ENCODE results near the gene EFCAB10. TPM values are rescaled to one million over a fixed set of nuclear protein-coding genes. Genes with fewer than 3 reads are reported as not detected.
"Not testable (repeated sequence)": the region's sequence is repeated elsewhere in the genome, so short reads cannot be mapped to it uniquely, and the experiment has no call there.

Gene EFCAB10
- total RNA-seq, 1 donor from 2014 or later: not detected

GRCh38 chr7:105521027-105521716 is 60.1 kb downstream of the EFCAB10 start:
- no peak for DNase-seq (ENCODE audit: low read depth)
- peak overlapping the region; percentile 82 for H3K4me3 ChIP-seq (ENCODE audit: low read depth, low read length)
- TF ChIP-seq CTCF (conservative IDR thresholded peaks at IDR 0.05; ENCODE audit: low read depth, low read length): no peak

GRCh38 chr7:105520620-105521019 is 60.7 kb downstream of the EFCAB10 start:
- DNase-seq (ENCODE audit: low read depth); H3K4me3 ChIP-seq (ENCODE audit: low read depth, low read length): not testable (repeated sequence)

- TF ChIP-seq CTCF (conservative IDR thresholded peaks at IDR 0.05; ENCODE audit: low read depth, low read length): no peak
- H3K4me3 ChIP-seq (ENCODE audit: low read depth, low read length): no peak overlapping the region
- DNase-seq (ENCODE audit: low read depth): no peak
These were observed 61.9 kb downstream of the EFCAB10 start for GRCh38 chr7:105519353-105519752.

- DNase-seq (ENCODE audit: low read depth): not testable (repeated sequence)
These were observed 65.7 kb downstream of the EFCAB10 start for GRCh38 chr7:105515610-105516009.

More at GRCh38 chr7:105515610-105516009, 65.7 kb downstream of the EFCAB10 start:
- H3K4me3 ChIP-seq (ENCODE audit: low read depth, low read length): not testable (repeated sequence)

Other genes starting within 250 kb of the EFCAB10 start
- gene SRPK2, start 192.6 kb downstream of the EFCAB10 start, total RNA-seq: 26.7 and 27.6 TPM in 2 replicates
- gene PUS7, start 59.2 kb downstream of the EFCAB10 start, total RNA-seq: 28.3 and 30.2 TPM in 2 replicates
- 13.5 and 27.1 TPM in 2 replicates for gene RINT1, start 49.3 kb downstream of the EFCAB10 start, total RNA-seq

Measured in epithelial cell of proximal tubule (primary cell).